OCI-LY1 (cell line): ENCODE data around the gene PATZ1.

Experiments used
- CTCF ChIP-seq: fragments of 200-600 bp; sonication (generic), shearing (Covaris generic); IDR thresholded peaks from 2 replicates; pipeline ENCODE4 v1.5.1; 2017; ENCODE audit warnings: mild to moderate bottlenecking, antibody characterized with exemption, low read length, moderate library complexity, mixed read lengths
- EZH2 ChIP-seq: fragments of 200-600 bp; sonication (generic), shearing (Covaris generic); IDR thresholded peaks from 2 replicates; pipeline ENCODE4 v1.8.0; 2017; ENCODE audit warnings: borderline replicate concordance, mixed run types, mild to moderate bottlenecking, antibody characterized with exemption, low read length, moderate library complexity, mixed read lengths

DNA sequence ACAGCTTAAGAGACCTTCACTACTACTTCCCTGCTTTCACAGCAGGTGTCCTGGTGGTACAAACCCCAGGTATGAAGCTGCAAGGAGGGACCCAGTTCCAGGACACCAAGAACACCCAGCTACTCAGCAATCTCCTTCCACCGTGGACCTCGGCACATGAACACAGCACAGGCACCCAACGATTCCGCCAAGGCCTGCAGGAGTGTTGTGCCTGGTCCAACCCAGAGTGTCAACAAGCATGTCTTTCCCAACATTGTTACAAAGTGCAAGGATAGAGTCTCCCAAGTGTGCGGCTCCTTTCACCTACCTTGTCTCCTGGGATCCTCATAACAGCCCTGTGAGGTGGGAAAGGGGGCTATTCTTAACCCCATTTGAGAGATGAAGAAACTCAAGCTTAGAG, 11.8 kb downstream of the PATZ1 start:
- no peak for TF ChIP-seq CTCF
- no peak for TF ChIP-seq EZH2
